ENCODE measurements around the gene FLAD1.
A peak's percentile ranks its signal among the peaks of the same experiment; 100 is the strongest.

FLAD1 gene

GRCh38 chr1:154953611-154954038, 29.5 kb upstream of the FLAD1 start:
- no peak for DNase-seq (ENCODE audit: low read depth in 2 of 2)
- no peak overlapping the region for H3K4me3 ChIP-seq (replicated peaks in 1 of 2; ENCODE audit: low read depth in 2 of 2, low read length in 2 of 2)
- TF ChIP-seq CTCF (IDR thresholded peaks at IDR 0.05; ENCODE audit: low read depth, low read length), result no peak

- DNase-seq (ENCODE audit: low read depth in 2 of 2), result no peak
- no peak overlapping the region for H3K4me3 ChIP-seq (replicated peaks in 1 of 2; ENCODE audit: low read depth in 2 of 2, low read length in 2 of 2)
- TF ChIP-seq CTCF (IDR thresholded peaks at IDR 0.05; ENCODE audit: low read depth, low read length), result no peak
Observed at GRCh38 chr1:154954541-154954940, 28.6 kb upstream of the FLAD1 start.

GRCh38 chr1:154955039-154955717, 28.0 kb upstream of the FLAD1 start:
- peak overlapping the region; percentile 61 to 71 for H3K4me3 ChIP-seq (replicated peaks in 1 of 2; ENCODE audit: low read depth in 2 of 2, low read length in 2 of 2)
- TF ChIP-seq CTCF (IDR thresholded peaks at IDR 0.05; ENCODE audit: low read depth, low read length), result no peak
- DNase-seq (ENCODE audit: low read depth in 2 of 2), result peak; percentile 81 to 86

- peak; percentile 33 for TF ChIP-seq CTCF (IDR thresholded peaks at IDR 0.05; ENCODE audit: low read depth, low read length)
- peak within 1 kb of the TSS; percentile 61 to 71 for H3K4me3 ChIP-seq (replicated peaks in 1 of 2; ENCODE audit: low read depth in 2 of 2, low read length in 2 of 2)
- DNase-seq (ENCODE audit: low read depth in 2 of 2), result peak; percentile 93
Observed at GRCh38 chr1:154955718-154956543, 27.2 kb upstream of the FLAD1 start, which contains the start of gene PBXIP1. TSS of gene PBXIP1 (minus strand) at chr1:154956099. CDS start at chr1:154953721, 2,378 bp downstream.

GRCh38 chr1:154956544-154956941, 26.6 kb upstream of the FLAD1 start:
- no peak for TF ChIP-seq CTCF (IDR thresholded peaks at IDR 0.05; ENCODE audit: low read depth, low read length)
- peak overlapping the region in 1 of 2 donors; percentile 71 for H3K4me3 ChIP-seq (replicated peaks in 1 of 2; ENCODE audit: low read depth in 2 of 2, low read length in 2 of 2)
- no peak for DNase-seq (ENCODE audit: low read depth in 2 of 2)

- no peak for TF ChIP-seq CTCF (IDR thresholded peaks at IDR 0.05; ENCODE audit: low read depth, low read length)
- no peak overlapping the region for H3K4me3 ChIP-seq (replicated peaks in 1 of 2; ENCODE audit: low read depth in 2 of 2, low read length in 2 of 2)
- DNase-seq (ENCODE audit: low read depth in 2 of 2), result no peak
Observed at GRCh38 chr1:154957091-154957657, 26.0 kb upstream of the FLAD1 start.

All from cardiac fibroblast (primary cell).